HL-60 (cell line): Measurements from ENCODE around the gene TNIP1.

Source experiments
- CTCF ChIP-seq: IDR thresholded peaks from one replicate; pipeline ENCODE4 v1.5.1; 2011; ENCODE audit warnings: low read length, control low read depth, inconsistent platforms; ENCODE audit not compliant: insufficient read depth
- POLR2AphosphoS5 ChIP-seq: IDR thresholded peaks from 2 replicates; pipeline ENCODE4 v1.6.1; 2012; ENCODE audit warnings: low read depth

- TF ChIP-seq CTCF (no peak), POLR2AphosphoS5 (no peak)
Measured at GRCh38 chr5:151097820-151098767, 17.3 kb upstream of the TNIP1 start.
